ENCODE data around the gene SNTA1. TPM values are rescaled to one million over a fixed set of nuclear protein-coding genes. Genes with fewer than 3 reads are reported as not detected.

The SNTA1 gene
- total and polyA plus RNA-seq, 2 of the 13 experiments (the other 11 are each of a cell fraction or from before 2014, with no cell fraction given), result 16.4 to 18.3 TPM

DNA sequence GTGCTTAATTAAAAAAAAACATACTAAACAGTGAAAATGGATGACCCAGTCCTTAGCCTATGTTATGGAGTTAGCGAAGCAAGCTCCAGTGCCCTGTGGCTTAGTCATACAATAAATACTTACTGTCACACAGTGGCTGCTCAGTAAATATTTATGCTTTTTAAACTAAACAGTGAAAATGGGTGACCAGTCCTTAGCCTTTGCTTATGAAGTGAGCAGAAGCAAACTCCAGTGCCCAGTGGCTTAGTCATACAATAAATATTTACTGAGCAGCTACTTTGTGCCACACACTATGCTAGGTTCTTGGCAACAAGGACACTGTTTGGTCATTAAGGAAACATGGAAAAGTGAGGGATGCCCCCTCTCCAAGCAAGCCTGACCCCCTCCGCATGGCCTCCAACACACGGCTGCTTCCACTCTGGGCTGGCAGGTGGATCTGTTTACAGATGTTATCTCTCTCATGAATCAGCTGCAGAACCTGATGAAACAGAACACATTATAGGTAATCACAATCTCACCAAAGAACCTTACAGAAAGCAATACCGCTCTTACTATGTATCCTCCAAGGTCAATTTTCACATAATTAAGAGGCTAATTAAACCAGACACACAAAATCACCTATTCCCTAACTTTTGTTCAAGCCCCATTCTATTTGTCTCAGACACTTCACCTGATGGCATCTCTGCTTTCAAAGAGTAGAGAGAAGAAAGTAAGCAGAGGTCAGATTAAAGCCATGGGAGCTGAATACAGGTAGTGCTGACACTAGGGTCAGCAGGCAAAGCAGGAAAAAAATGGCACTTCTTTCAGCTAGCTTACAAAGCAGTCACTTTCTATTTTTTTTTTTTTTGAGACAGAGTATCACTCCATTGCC is 69.6 kb downstream of the SNTA1 start (continued):
- TF ChIP-seq, protein P1, sequence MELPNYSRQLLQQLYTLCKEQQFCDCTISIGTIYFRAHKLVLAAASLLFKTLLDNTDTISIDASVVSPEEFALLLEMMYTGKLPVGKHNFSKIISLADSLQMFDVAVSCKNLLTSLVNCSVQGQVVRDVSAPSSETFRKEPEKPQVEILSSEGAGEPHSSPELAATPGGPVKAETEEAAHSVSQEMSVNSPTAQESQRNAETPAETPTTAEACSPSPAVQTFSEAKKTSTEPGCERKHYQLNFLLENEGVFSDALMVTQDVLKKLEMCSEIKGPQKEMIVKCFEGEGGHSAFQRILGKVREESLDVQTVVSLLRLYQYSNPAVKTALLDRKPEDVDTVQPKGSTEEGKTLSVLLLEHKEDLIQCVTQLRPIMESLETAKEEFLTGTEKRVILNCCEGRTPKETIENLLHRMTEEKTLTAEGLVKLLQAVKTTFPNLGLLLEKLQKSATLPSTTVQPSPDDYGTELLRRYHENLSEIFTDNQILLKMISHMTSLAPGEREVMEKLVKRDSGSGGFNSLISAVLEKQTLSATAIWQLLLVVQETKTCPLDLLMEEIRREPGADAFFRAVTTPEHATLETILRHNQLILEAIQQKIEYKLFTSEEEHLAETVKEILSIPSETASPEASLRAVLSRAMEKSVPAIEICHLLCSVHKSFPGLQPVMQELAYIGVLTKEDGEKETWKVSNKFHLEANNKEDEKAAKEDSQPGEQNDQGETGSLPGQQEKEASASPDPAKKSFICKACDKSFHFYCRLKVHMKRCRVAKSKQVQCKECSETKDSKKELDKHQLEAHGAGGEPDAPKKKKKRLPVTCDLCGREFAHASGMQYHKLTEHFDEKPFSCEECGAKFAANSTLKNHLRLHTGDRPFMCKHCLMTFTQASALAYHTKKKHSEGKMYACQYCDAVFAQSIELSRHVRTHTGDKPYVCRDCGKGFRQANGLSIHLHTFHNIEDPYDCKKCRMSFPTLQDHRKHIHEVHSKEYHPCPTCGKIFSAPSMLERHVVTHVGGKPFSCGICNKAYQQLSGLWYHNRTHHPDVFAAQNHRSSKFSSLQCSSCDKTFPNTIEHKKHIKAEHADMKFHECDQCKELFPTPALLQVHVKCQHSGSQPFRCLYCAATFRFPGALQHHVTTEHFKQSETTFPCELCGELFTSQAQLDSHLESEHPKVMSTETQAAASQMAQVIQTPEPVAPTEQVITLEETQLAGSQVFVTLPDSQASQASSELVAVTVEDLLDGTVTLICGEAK (IDR thresholded peaks at IDR 0.05), result no peak
- TF ChIP-seq, protein P1 (CRISPR knock-in tag; IDR thresholded peaks at IDR 0.05), result peak; percentile 57; the same call in 1 of the 2 replicates
- TF ChIP-seq ZNF274 (CRISPR knock-in tag; IDR thresholded peaks at IDR 0.05), result no peak
- no peak for TF ChIP-seq ZNF546 (CRISPR knock-in tag; conservative IDR thresholded peaks at IDR 0.05)
- no peak for TF ChIP-seq HOXA7 (CRISPR knock-in tag; IDR thresholded peaks at IDR 0.05)
- no peak for TF ChIP-seq PCBP2 (optimal IDR thresholded peaks at IDR 0.05; ENCODE audit: low read depth, low read length, poor library complexity, severe bottlenecking)
- no peak for TF ChIP-seq TAF1 (CRISPR knock-in tag; IDR thresholded peaks at IDR 0.05)
- 0 out of 2 replicates have a peak, but pooled peaks have one; percentile 8 for TF ChIP-seq ZFP82 (CRISPR knock-in tag; IDR thresholded peaks at IDR 0.05; ENCODE audit: borderline replicate concordance)
- TF ChIP-seq ETV6 (CRISPR knock-in tag; conservative IDR thresholded peaks at IDR 0.05), result no peak
- no peak for TF ChIP-seq NPAS2 (CRISPR knock-in tag; IDR thresholded peaks at IDR 0.05; ENCODE audit: borderline replicate concordance)
- no peak for TF ChIP-seq ATRX (CRISPR knock-in tag; IDR thresholded peaks at IDR 0.05; ENCODE audit: borderline replicate concordance)
- no peak for TF ChIP-seq ZNF20 (CRISPR knock-in tag; IDR thresholded peaks at IDR 0.05)
- TF ChIP-seq ZNF558 (CRISPR knock-in tag; IDR thresholded peaks at IDR 0.05; ENCODE audit: borderline replicate concordance), result no peak; the same call in 1 of the 2 replicates
- no peak for TF ChIP-seq HNRNPH1 (optimal IDR thresholded peaks at IDR 0.05; ENCODE audit: low read depth, low read length)
- TF ChIP-seq, protein P2, sequence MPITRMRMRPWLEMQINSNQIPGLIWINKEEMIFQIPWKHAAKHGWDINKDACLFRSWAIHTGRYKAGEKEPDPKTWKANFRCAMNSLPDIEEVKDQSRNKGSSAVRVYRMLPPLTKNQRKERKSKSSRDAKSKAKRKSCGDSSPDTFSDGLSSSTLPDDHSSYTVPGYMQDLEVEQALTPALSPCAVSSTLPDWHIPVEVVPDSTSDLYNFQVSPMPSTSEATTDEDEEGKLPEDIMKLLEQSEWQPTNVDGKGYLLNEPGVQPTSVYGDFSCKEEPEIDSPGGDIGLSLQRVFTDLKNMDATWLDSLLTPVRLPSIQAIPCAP (CRISPR knock-in tag; IDR thresholded peaks at IDR 0.05; ENCODE audit: low read depth), result no peak
- peak; percentile 92 for TF ChIP-seq SAP130 (CRISPR knock-in tag; IDR thresholded peaks at IDR 0.05; ENCODE audit: low read depth)
- peak; percentile 92 for TF ChIP-seq ZNF430 (CRISPR knock-in tag; IDR thresholded peaks at IDR 0.05)
- no peak for TF ChIP-seq ZNF83 (CRISPR knock-in tag; IDR thresholded peaks at IDR 0.05; ENCODE audit: borderline replicate concordance)
